Vagina (tissue), 2 donors: ENCODE measurements around the gene ZNF628. TPM values are rescaled to one million over a fixed set of nuclear protein-coding genes. Genes with fewer than 3 reads are reported as not detected.

Experiments
- DNase-seq, 2 donors: peaks; one replicate each; pipeline ENCODE4 v3.0.0-alpha.2; 2017; ENCODE audit errors: extremely low spot score in 2 of 2
- H3K27ac ChIP-seq: fragments of 200-600 bp; sonication (generic); one replicate; pipeline ENCODE4 v1.5.1; 2019
- H3K27me3 ChIP-seq: fragments of 200-600 bp; sonication (generic); one replicate; pipeline ENCODE4 v1.5.1; 2019
- H3K36me3 ChIP-seq, 2 donors: fragments of 200-600 bp; sonication (generic); one replicate each; pipeline ENCODE4 v1.5.1; 2017 to 2019
- H3K4me1 ChIP-seq: fragments of 200-600 bp; sonication (generic); one replicate; pipeline ENCODE4 v1.5.1; 2019
- H3K4me3 ChIP-seq, 2 donors: fragments of 200-600 bp; sonication (generic); 1 replicate in 1 of 2; 2 replicates in 1 of 2; pipeline ENCODE4 v1.5.1; 2016 to 2019
- H3K9me3 ChIP-seq: fragments of 200-600 bp; sonication (generic); one replicate; pipeline ENCODE4 v1.5.1; 2019
- POLR2A ChIP-seq, 2 donors: fragments of 450-650 bp; IDR thresholded peaks; one replicate each; pipeline ENCODE4 v1.6.1; 2017; ENCODE audit warnings: antibody characterized with exemption in 2 of 2, mild to moderate bottlenecking in 2 of 2, moderate library complexity in 2 of 2
- POLR2AphosphoS5 ChIP-seq, 2 donors: sonication (generic); formaldehyde crosslinking; IDR thresholded peaks; one replicate each; pipeline ENCODE4 v1.9.0; 2017; ENCODE audit warnings: antibody characterized with exemption in 2 of 2, mild to moderate bottlenecking in 2 of 2, low read depth in 1 of 2; ENCODE audit not compliant: insufficient read depth in 1 of 2
- intact Hi-C: fragments of 100-400 bp; cut with DNase I; formaldehyde crosslinking; loops from one replicate; pipeline ENCODE4 v1.15.1; 2023
- total RNA-seq: library from RNA; depleted of rRNA; stranded (reverse); fragments of >200 nt; gene quantifications from one replicate; pipeline ENCODE4 v1.2.3, GENCODE V29; 2016
- TF ChIP-seq, protein P1 (sequence below), 3 experiments: fragments of 450-650 bp in 2 of 3; fragments of 200-600 bp in 1 of 3; sonication (generic) in 1 of 3; IDR thresholded peaks; one replicate each; pipeline ENCODE4 v1.5.1; 2017 to 2019; ENCODE audit warnings: antibody characterized with exemption in 3 of 3, mild to moderate bottlenecking in 2 of 3, moderate library complexity in 2 of 3

Gene ZNF628
- total RNA-seq, 1 donor from 2014 or later = 2.7 TPM

DNA sequence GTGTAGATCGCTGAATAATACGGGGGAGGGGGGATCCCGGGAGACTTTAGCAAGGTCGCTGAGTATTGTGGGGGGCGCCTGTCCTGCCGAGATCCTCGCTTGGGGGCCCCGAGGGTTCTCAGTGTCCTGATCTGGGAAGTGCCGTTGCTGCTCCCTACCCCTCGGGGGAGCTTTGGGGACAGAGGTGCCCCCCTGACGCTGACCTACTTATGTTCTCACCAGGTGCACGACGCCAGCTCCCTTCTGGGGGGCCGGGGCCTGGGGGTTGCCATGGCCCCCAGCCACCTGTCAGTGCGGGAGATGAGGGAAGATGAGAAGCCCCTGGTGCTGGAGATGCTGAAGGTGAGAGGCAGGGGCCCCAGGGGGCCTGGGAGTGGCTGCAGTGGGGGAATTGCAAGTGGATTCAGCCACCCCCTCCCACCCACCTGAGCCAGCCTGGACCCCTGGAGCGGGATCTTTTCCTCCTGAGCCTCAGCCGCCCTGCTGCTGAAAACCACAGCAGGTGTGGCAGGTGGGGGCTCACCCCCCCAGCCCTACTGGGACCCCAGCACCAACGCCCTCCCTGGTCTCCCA is 9.1 kb downstream of the ZNF628 start:
- H3K36me3 ChIP-seq = no peaks in the 10 kb centered on the region
- TF ChIP-seq, protein P1, sequence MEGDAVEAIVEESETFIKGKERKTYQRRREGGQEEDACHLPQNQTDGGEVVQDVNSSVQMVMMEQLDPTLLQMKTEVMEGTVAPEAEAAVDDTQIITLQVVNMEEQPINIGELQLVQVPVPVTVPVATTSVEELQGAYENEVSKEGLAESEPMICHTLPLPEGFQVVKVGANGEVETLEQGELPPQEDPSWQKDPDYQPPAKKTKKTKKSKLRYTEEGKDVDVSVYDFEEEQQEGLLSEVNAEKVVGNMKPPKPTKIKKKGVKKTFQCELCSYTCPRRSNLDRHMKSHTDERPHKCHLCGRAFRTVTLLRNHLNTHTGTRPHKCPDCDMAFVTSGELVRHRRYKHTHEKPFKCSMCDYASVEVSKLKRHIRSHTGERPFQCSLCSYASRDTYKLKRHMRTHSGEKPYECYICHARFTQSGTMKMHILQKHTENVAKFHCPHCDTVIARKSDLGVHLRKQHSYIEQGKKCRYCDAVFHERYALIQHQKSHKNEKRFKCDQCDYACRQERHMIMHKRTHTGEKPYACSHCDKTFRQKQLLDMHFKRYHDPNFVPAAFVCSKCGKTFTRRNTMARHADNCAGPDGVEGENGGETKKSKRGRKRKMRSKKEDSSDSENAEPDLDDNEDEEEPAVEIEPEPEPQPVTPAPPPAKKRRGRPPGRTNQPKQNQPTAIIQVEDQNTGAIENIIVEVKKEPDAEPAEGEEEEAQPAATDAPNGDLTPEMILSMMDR (IDR thresholded peaks at IDR 0.05) = no peak
- no peak for TF ChIP-seq POLR2A (IDR thresholded peaks at IDR 0.05)
- no peak for TF ChIP-seq POLR2AphosphoS5 (IDR thresholded peaks at IDR 0.05; ENCODE audit: insufficient read depth in 1 of 2, low read depth in 1 of 2)
- H3K27me3 ChIP-seq = no peaks in the 10 kb centered on the region
- intact Hi-C loops = no loop called here
- peak overlapping the region; percentile 58 to 64 for H3K4me3 ChIP-seq
- peaks cover 67% of the 10 kb centered on the region for H3K4me1 ChIP-seq
- no peaks in the 10 kb centered on the region for H3K9me3 ChIP-seq
- no peak for DNase-seq
- peak overlapping the region; percentile 95 for H3K27ac ChIP-seq

DNA sequence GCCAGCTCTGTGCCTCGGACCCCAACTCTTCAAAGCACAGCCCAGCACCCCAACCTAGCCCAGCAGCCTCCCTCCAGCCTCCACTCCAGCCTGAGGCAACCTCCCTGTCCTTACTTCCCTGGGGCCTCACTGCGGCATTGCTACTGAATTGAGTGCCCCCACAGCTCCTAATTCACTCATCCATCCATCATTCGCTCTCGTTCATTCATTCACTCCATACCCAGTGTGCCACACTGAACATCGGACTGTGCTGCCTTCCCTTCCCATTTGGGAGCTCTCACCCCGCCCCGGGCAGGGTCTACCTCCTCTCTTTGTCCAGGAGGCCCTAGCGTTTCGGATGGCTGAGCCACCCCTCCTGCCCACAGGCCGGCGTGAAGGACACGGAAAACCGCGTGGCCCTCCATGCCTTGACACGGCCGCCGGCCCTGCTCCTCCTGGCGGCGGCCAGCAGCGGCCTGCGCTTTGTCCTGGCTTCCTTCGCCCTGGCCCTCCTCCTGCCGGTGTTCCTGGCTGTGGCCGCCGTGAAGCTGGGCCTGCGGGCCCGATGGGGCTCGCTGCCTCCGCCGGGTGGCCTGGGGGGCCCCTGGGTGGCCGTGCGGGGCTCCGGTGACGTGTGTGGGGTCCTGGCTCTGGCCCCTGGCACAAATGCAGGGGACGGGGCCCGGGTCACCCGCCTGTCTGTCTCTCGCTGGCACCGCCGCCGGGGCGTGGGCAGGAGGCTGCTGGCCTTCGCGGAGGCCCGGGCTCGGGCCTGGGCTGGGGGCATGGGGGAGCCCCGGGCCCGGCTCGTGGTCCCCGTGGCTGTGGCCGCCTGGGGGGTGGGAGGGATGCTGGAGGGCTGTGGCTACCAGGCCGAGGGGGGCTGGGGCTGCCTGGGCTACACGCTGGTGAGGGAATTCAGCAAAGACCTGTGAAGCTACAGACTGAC is 9.9 kb downstream of the ZNF628 start:
- intact Hi-C loops = no loop called here
- H3K36me3 ChIP-seq = no peaks in the 10 kb centered on the region
- no peak for DNase-seq
- peaks cover 70% of the 10 kb centered on the region for H3K4me1 ChIP-seq
- no peaks in the 10 kb centered on the region for H3K27me3 ChIP-seq
- H3K4me3 ChIP-seq = peak overlapping the region in 1 of 2 donors; percentile 64
- H3K9me3 ChIP-seq = no peaks in the 10 kb centered on the region
- TF ChIP-seq, protein P1 (IDR thresholded peaks at IDR 0.05) = no peak
- TF ChIP-seq POLR2AphosphoS5 (IDR thresholded peaks at IDR 0.05; ENCODE audit: insufficient read depth in 1 of 2, low read depth in 1 of 2) (no peak), POLR2A (IDR thresholded peaks at IDR 0.05) (no peak)
- peak overlapping the region; percentile 95 for H3K27ac ChIP-seq

DNA sequence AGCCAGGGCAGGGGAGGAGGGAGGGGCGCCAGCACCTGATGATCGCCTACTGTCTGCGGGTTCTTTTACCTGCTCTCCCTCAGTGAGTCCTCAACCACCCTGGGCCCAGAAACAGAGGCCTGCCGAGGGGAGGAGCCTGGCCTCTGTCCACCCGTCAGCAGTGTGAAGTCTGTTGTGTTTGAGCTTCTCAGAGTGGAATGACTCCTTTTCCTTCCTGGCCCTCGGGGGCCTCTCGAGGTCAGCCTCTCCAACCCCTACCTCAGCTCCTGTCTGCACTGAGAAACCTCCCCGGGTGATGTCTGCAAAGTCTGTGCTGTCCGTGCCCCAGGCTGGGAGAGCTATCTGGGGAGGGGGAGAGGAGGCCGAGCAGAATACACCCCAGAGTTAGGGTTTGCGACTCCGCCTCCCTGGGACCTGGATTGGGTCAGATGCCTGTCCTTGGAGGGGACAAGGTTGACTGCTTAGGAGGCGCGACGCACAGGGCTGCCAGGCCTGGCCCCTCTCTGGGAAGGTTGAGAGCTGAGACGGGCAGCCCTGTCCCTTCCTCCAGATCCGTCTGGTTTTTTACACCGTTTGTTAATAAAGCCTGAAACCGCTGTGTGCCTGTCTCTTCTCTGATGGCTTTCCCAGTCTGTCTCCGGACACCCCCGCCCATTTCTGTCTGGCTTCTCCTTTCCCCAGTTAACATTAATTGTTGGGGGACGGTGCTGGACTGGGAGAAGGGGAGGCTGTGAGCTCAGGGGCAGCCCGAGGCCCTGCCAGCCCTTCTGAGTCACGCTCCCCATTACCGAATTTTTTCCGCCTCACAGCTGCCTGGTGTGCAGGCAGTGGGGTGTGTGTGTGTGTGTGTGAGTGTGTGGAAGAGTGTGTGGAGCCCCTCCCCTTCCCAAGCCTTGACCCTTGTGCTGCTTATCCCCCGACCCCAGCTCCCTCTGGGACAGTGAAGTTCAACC is 10.8 kb downstream of the ZNF628 start:
- peak in 1 of 2 donors; percentile 90 for DNase-seq
- no peak for TF ChIP-seq POLR2A (IDR thresholded peaks at IDR 0.05)
- no peak for TF ChIP-seq POLR2AphosphoS5 (IDR thresholded peaks at IDR 0.05; ENCODE audit: insufficient read depth in 1 of 2, low read depth in 1 of 2)
- TF ChIP-seq, protein P1 (IDR thresholded peaks at IDR 0.05) = no peak

DNA sequence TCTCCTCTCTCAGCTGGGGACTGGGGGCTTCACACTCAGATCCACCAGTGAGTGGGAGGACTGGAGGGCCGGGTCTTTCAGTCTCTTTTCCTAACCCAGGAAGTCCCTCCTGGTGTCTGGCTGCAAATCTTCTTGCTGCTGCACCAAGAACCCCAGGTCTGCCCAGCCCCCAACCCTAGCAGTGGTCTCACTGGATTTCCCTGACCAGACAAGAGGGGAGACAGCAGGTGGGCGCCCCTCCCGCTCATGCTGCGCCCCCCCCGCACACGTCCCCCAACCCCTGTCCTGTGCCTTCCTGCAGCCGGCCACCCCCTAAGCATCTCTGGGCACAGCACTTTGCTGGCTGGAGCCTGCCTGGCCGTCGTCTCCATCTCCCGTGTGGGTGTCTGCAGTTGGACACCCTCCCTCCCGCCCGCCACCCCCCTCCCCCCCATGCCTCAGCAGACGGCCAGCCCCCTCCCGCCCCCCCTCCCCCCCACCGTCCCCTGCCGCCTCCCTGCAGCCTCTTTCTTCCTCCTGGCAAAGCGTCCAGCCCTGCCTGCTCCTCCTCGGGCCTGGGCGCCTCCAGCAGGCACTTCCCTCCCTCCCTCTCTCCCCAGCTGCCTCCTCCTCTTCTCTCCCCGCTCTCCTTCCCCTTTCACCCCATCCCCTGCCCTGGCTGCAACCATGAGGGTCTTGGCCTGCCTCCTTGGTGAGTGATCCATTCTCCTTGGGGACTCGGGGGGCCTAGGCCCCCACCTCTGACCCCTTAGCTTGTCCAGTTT is 11.7 kb downstream of the ZNF628 start, which contains the start of gene SSC5D:
SSC5D (plus strand) TSS at position 513 of the 764 bp plus-strand sequence; CDS start at position 667, 154 bp downstream.
- peak within 1 kb of the TSS; percentile 30 to 35 for H3K4me3 ChIP-seq
- TF ChIP-seq, protein P1 (IDR thresholded peaks at IDR 0.05) = no peak
- no peak for TF ChIP-seq POLR2AphosphoS5 (IDR thresholded peaks at IDR 0.05; ENCODE audit: insufficient read depth in 1 of 2, low read depth in 1 of 2)
- no peak for TF ChIP-seq POLR2A (IDR thresholded peaks at IDR 0.05)
- peaks cover 88% of the 10 kb centered on the region for H3K4me1 ChIP-seq
- no peaks in the 10 kb centered on the region for H3K36me3 ChIP-seq
- no peak for DNase-seq
- H3K27ac ChIP-seq = peak within 1 kb of the TSS; percentile 95
- H3K9me3 ChIP-seq = no peaks in the 10 kb centered on the region
- no peaks in the 10 kb centered on the region for H3K27me3 ChIP-seq
- intact Hi-C loops = no loop called here

More for the DNA sequence above, 10.8 kb downstream of the ZNF628 start:
- Histone ChIP-seq H3K36me3 (no peaks in the 10 kb centered on the region), H3K4me1 (peaks cover 80% of the 10 kb centered on the region), H3K4me3 (peak overlapping the region; percentile 30 to 64), H3K9me3 (no peaks in the 10 kb centered on the region), H3K27ac (peak overlapping the region; percentile 95), H3K27me3 (no peaks in the 10 kb centered on the region)
- intact Hi-C loops = no loop called here
